RCC 7860 (cell line): Measurements from ENCODE around the gene CEACAM18.
"Not testable (repeated sequence)": the region's sequence is repeated elsewhere in the genome, so short reads cannot be mapped to it uniquely, and the experiment has no call there.

ENCODE experiments used
- DNase-seq: peaks from one replicate; pipeline ENCODE4 v3.0.0-alpha.2; 2015; ENCODE audit warnings: low spot score
- FAIRE-seq: peaks from 2 replicates; lab custom pipeline; 2012; peaks lifted over from hg19 to GRCh38; lab: Jason Lieb, UNC

Gene CEACAM18

DNA sequence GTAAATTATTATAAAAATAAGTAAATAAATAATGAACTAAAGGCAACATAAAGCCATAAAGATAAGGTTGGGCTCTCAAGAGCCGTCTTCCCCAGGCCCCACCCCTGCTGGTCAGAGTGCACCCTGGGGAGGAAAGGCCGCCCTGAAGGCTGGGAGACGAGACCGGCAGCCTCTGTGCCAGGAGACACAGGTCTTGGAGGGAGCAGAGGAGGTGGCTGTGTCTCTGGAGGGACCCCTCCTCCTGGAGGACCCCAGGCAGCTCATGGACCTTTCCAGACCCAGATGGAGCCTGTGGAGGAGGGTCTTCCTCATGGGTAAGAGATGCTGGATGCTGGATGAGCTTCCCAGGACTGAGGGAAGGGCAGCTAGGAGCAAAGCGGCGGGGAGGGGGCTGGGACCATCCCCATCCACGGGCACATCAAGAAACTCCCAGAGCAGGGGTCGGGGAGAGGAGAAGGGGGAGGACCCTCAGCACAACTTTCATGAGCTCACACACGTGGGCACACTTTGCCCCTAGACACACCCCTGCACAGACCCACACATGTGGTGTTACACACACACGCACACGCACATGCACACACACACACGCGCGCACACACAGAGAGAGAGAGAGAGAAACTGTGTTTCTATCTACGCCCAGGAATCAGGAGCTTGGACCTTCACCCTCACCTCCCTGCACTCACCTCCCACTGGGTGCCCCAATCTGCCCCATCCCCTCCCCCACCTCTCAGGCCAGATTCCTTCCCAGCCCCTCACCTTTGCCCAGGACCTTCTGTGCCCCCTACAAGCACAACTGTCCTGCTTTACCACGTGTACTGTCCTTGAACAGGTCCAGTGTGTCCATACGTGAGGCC, at the start of gene CEACAM18:
CEACAM18 (plus strand) TSS at position 159 of the 854 bp plus-strand sequence.
- FAIRE-seq (no peak), DNase-seq (no peak)

GRCh38 chr19:51430221-51430620, 48.1 kb upstream of the CEACAM18 start:
- FAIRE-seq: no peak

DNA sequence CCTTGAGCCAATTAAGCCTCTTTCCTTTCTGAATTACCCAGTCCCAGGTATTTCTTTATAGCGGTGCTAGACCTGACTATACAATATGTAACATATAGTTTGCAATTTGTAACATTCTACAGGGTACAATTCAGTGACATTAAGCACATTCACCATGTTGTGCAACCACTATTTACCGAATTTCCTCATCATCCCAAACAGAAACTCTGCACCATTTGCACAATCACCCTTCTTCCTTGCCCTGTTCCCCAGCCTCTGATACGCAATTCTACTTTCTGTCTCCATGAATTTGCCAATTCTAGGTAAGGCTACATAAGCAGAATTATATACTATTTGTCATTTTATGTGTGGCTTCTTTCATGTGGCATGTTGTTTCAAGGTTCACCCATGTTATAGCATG, 47.2 kb upstream of the CEACAM18 start:
- no peak for DNase-seq
- FAIRE-seq: no peak

More at GRCh38 chr19:51430221-51430620, 48.1 kb upstream of the CEACAM18 start:
- DNase-seq: no peak

GRCh38 chr19:51433043-51433442, 45.3 kb upstream of the CEACAM18 start:
- FAIRE-seq: no peak

GRCh38 chr19:51434456-51434855, 43.9 kb upstream of the CEACAM18 start:
- FAIRE-seq: no peak
- no peak for DNase-seq

More at GRCh38 chr19:51433043-51433442, 45.3 kb upstream of the CEACAM18 start:
- no peak for DNase-seq

- FAIRE-seq (no peak), DNase-seq (no peak)
Measured at GRCh38 chr19:51439021-51439465, 39.3 kb upstream of the CEACAM18 start.

DNA sequence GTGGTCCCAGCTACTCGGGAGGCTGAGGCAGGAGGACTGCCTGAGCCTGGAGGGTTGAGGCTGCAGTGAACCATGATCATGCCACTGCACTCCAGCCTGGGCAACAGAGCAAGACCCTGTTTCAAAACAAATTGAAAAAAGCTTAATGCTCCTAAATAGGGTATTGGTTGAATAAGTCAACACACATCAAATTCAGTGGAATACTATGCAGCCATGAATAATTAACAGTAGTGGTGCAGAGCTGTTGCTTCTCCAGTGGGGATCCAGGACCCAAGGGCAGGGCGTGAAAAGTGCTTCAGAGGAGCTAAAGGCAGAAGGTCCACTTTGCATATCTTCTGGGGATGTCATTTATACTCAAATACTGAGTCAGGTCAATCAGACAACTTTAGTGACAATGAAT, 38.3 kb upstream of the CEACAM18 start:
- DNase-seq (no peak), FAIRE-seq (no peak)

- FAIRE-seq (no peak), DNase-seq (peak; percentile 42)
Measured at GRCh38 chr19:51440846-51441409, 37.4 kb upstream of the CEACAM18 start.

DNA sequence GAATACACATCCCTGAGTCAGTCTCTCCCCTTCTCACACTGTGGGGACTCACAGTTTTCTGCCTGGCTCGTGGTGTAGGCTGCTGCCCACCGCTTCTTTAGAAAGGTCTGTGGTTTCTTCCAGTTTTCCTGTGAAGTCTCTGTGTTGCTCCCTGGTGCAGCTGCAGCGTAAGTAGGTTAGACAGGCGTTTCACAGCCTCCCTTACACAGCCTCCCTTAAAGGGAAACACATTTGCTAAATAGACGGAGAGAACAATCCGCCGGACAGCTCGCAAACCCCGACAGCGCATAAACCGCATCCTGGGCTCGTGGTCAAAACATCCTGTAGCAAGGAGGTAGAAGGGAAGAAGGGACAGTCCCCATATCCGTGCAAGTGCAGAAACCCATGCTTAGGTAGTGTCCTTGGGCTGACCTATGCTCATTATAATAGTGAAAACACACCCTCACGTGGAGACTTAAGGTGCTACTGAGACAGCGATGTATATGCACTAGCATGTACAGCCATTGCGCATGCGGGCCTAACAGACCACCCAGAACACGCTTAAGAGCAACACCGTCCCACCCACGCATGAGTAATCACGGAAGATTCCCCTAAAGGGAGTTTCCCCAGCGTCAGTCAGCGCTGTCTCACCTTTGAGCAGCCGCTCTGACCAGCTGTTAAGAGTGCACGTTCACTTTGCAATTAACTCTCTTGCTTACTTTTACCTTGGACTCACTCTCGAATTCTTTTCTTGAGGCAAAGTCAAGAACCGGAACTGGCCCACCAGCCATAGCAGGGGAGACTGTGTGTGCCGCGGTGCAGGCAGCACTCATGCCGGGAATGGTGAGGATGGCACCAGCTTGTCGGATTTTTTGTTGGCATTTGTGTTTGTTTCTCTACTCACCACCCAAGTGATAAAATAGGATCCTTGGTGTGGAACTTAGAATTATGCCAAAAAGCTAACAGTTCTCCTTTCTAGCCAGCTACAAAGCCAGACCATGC, 36.6 kb upstream of the CEACAM18 start:
- FAIRE-seq (no peak), DNase-seq (peak; percentile 45)

DNA sequence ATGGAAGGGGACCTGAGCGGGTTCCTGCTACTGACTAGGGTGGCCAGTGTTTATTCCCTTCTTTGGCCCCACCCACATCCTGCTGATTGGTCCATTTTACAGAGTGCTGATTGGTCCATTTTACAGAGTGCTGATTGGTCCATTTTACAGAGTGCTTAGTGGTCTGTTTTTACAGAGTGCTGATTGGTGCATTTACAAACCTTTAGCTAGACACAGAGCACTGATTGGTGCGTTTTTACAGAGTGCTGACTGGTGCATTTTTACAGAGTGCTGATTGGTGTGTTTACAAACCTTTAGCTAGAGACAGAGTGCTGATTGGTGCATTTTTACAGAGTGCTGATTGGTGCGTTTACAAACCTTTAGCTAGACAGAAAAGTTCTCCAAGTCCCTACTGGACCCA, 30.8 kb upstream of the CEACAM18 start:
- DNase-seq, FAIRE-seq: not testable (repeated sequence)

GRCh38 chr19:51448011-51448410, 30.3 kb upstream of the CEACAM18 start:
- no peak for FAIRE-seq

GRCh38 chr19:51448411-51449016, 29.8 kb upstream of the CEACAM18 start:
- FAIRE-seq: no peak
- DNase-seq: no peak

More at GRCh38 chr19:51448011-51448410, 30.3 kb upstream of the CEACAM18 start:
- DNase-seq: no peak

DNA sequence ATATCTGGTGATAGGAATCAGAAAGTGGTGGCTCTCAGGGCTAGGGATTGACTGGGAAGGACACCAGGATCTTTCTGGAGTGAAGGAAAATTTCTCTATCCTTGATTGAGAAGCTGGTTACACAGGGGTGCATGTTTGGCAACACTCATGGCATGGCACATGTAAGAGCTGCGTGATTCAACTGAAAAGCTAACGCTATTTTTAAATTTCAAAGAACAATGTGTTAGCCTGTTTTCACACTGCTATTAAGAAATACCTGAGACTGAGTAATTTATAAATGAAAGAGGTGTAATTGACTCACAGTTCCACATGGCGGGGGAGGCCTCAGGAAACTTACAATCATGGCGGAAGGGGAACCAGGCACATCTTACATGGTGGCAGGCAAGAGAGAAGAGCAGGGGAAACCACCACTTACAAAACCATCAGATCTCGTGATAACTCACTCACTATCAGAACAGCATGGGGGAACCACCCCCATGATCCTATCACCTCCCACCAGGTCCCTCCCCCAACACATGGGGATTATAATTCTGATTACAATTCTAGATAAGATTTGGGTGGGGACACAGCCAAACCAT, 27.5 kb upstream of the CEACAM18 start:
- DNase-seq (no peak), FAIRE-seq (no peak)

DNA sequence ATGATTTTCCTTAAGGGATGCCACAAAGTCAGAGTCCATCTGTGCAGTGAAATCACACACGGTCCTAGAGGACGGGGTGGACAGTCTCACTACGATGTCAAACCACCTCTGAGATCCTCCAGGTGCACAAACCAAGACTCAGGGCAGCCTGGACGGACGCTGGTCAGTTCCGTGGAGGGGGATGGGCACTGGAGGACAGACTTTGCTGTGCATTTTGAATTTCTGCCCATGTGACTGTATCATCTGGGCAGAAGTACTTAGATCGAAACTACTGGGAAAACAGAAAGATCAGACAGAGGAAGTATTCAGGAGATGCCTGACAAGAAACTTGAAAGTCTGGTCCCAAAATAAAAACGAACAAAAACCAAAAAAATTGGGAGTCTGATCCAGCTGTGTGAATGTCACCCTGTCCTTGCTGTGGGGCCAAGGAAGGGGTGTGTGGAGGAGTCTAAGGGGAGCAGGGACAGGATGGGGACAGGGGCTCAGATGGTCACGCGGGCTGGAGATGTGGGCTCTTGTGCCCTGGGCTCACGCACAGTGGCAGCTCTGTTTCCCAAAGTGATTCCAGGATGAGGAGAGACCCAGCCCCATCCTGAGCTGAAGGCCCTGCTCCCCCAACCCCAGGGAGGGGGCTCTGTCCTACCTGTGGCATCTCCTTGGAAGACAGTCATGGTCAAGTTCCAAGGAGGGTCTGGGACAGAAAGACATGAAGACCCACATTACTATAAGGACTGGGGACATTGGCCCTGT, 21.6 kb upstream of the CEACAM18 start:
- DNase-seq: no peak
- no peak for FAIRE-seq

- DNase-seq (no peak), FAIRE-seq (no peak)
Measured at GRCh38 chr19:51457351-51458013, 20.9 kb upstream of the CEACAM18 start.

DNA sequence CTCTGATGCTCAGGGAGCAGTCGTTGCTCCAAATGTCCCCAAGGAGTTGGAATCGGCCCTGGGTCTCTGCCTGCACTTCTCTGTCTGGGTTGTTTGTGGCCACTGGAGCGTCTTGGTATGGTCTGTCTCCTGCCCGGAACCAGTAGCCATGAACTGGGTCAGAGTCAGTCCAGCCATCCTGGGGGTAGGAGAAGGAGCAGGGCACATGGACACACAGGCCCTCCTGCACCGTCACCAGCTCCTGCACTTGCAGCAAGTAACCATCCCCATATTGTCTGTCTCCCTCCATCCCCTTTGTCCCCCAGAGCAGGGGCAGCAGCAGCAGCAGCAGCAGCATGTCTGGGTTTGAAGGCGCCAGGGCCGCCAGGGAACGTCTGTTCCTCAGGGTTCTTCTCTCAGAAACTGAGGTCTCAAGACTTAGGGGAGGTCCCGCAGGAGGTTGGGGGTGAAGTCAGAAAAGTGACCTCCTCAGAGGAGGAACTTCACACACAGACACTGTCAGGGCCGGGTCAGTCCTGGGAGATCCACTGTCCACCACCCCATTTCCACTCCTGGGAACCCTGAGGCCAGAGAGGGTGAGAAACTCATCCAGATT, 20.2 kb upstream of the CEACAM18 start, which contains the start of gene SIGLEC8:
SIGLEC8 (minus strand) TSS at position 404 of the 595 bp plus-strand sequence; CDS start at position 337, 67 bp downstream.
- FAIRE-seq (no peak), DNase-seq (no peak)

DNA sequence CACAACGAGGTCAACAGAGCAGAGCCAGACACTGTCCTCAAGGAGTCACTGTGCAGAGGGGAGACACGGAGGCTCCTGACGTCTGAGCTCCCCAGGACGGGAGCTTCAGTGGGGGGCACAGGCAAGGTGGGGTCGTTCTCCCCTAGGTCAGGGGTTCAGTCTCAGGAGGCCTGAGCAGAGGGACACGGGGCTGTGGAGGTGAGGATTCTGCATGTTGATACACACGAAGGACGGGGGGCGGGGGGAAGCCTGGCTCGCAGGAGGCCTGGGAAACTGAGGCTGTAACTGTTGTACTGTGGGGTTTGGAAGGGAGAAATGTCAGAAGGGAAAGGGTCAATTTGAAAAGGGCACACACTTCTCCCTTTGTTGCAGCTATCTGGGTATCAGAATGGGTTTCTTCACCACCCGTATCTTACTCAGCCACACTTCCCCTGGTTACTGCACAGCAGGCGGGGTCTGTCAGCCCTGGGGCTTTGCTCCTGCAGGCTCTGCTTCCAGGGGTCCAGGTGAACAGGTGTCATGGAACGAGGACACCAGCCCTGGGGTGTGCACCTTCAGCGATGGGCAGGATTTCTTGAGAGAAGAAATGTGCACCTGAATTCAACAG, 19.3 kb upstream of the CEACAM18 start:
- no peak for FAIRE-seq
- no peak for DNase-seq
